ENCODE data around the gene EXD3. TPM values are rescaled to one million over a fixed set of nuclear protein-coding genes. Genes with fewer than 3 reads are reported as not detected.
"Not testable (repeated sequence)": the region's sequence is repeated elsewhere in the genome, so short reads cannot be mapped to it uniquely, and the experiment has no call there.

Gene EXD3
- total RNA-seq, 1 donor, result 7.3 TPM

- peak; percentile 74 for DNase-seq (ENCODE audit: low read depth)
- TF ChIP-seq, protein P1, sequence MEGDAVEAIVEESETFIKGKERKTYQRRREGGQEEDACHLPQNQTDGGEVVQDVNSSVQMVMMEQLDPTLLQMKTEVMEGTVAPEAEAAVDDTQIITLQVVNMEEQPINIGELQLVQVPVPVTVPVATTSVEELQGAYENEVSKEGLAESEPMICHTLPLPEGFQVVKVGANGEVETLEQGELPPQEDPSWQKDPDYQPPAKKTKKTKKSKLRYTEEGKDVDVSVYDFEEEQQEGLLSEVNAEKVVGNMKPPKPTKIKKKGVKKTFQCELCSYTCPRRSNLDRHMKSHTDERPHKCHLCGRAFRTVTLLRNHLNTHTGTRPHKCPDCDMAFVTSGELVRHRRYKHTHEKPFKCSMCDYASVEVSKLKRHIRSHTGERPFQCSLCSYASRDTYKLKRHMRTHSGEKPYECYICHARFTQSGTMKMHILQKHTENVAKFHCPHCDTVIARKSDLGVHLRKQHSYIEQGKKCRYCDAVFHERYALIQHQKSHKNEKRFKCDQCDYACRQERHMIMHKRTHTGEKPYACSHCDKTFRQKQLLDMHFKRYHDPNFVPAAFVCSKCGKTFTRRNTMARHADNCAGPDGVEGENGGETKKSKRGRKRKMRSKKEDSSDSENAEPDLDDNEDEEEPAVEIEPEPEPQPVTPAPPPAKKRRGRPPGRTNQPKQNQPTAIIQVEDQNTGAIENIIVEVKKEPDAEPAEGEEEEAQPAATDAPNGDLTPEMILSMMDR (IDR thresholded peaks at IDR 0.05; ENCODE audit: insufficient read depth, low read depth, low read length), result no peak
- H3K4me3 ChIP-seq (ENCODE audit: low read depth, low read length), result peak overlapping the region; percentile 30
These were observed 30.7 kb upstream of the EXD3 start for GRCh38 chr9:137453643-137454081.

DNA sequence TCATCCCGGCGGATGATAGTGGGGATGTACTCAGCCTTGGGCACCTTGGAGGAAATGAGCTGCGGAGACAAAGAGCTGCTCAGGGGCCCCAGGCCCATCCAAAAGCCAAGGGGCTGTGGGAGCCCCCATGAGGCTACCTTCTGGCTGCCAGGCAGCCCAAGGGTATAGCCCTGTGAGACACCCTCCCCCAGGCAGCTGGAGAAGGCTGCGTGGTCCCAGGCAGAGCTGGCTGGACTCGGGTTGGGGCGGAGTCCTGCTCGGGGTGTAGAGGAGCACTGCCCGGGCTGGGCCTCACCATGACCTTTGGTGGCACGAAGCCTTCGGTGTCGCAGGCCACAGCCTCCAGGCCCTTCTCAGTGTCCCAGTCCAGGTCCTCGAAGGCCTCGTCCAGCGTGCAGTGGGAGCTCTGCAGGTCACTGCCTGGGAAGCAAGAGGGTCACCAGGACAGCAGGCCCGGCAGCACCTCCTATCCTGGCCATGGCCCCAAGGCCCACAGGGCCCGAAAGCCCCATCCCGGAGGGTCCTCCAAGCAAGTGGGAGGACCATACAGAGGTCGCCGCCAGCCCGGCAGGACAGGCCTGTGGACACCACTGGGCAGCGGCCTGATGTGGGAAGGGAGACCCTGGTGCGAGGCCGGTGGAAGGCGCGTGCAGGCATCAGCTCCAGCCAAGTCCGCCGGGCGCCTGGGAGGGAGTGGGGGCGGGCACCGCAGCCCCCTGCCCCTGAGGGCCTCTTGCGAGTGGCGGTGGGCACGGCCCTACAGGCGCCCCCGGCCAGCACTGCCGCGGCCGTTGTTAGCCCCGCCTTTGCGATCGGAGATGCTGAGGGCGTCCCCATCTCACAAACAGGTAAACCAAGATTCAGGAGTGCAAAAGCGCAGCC lies 30.0 kb upstream of the EXD3 start:
- DNase-seq (ENCODE audit: low read depth), result no peak
- TF ChIP-seq, protein P1 (IDR thresholded peaks at IDR 0.05; ENCODE audit: insufficient read depth, low read depth, low read length), result no peak
- no peak overlapping the region for H3K4me3 ChIP-seq (ENCODE audit: low read depth, low read length)

DNA sequence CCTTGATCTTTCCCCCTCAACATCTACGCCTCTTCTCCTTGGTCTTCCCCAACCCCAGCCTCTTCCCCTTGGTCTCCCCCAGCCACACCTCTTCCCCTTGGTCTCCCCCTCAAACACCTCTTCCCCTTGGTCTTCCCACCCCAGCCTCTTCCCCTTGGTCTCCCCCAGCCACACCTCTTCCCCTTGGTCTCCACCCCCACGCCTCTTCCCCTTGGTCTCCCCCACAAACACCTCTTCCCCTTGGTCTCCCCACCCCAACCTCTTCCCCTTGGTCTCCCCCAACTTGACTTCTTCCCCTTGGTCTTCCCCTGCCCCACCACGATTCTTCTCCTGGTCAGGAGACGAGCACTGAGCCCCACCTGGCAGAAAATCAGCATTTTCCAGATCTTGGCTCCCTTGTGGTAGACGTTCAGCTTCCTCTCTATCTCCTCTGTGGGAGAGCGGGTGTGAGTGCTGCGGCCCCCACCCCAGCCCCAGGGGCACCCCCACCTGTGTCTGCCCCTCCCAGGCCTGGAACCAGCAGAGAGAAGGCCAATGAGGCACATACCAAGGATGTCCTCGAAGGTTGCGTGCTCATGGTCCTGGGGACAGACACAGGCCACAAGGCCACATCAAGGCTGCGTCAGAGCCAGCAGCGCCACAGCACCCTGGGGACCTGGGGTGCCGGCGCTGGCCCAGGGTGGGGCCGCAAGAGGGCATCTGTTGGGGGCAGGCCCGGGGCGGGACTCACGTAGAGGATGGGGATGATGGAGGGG lies 29.2 kb upstream of the EXD3 start:
- no peak overlapping the region for H3K4me3 ChIP-seq (ENCODE audit: low read depth, low read length)
- DNase-seq (ENCODE audit: low read depth), result no peak
- TF ChIP-seq, protein P1 (IDR thresholded peaks at IDR 0.05; ENCODE audit: insufficient read depth, low read depth, low read length), result no peak

- not testable (repeated sequence) for DNase-seq (ENCODE audit: low read depth); H3K4me3 ChIP-seq (ENCODE audit: low read depth, low read length)
These were observed 28.5 kb upstream of the EXD3 start for GRCh38 chr9:137451264-137452005.

- not testable (repeated sequence) for DNase-seq (ENCODE audit: low read depth); H3K4me3 ChIP-seq (ENCODE audit: low read depth, low read length)
These were observed 27.7 kb upstream of the EXD3 start for GRCh38 chr9:137450539-137451222.

DNA sequence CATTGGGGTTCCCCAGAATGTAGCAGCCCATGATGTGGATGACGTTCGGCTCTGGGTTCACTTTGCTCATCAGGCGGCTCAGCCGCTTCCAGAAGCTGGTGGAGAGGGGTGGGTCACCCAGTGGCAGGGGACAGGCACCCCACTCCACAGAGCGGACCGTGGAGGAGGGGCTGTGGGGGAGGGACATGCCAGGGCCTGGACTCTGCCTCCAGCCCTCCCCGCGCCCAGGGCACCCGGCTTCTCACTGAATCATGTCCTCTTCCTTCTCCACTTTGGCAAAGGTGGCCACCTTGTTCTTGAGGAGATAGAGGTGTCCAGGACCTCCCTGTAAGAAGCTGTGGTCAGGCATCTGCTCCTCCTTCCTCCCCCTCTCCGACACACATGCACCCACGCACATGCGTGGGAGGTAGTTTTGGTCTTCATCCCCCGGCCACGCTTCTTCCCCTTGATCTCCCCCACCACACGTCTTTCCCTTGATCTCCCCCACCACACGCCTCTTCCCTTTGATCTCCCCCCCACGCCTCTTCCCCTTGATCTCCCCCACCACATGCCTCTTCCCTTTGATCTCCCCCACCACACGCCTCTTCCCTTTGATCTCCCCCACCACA lies 27.1 kb upstream of the EXD3 start:
- DNase-seq (ENCODE audit: low read depth), result no peak
- H3K4me3 ChIP-seq (ENCODE audit: low read depth, low read length), result no peak overlapping the region
- TF ChIP-seq, protein P1 (IDR thresholded peaks at IDR 0.05; ENCODE audit: insufficient read depth, low read depth, low read length), result no peak
